Astrocyte of the cerebellum (primary cell): ENCODE results near the gene TMEM132D.
A peak's percentile ranks its signal among the peaks of the same experiment; 100 is the strongest.

Experiments
- DNase-seq: peaks from one replicate; pipeline ENCODE4 v3.0.0-alpha.2; 2011; ENCODE audit warnings: low read depth
- H3K4me3 ChIP-seq: 2 replicates; pipeline ENCODE4 v1.5.1; 2011; ENCODE audit warnings: mild to moderate bottlenecking, low read depth, low read length, moderate library complexity
- CTCF ChIP-seq: IDR thresholded peaks from 2 replicates; pipeline ENCODE4 v1.5.1; 2012; ENCODE audit warnings: low read length, low read depth, moderate library complexity, mild to moderate bottlenecking; ENCODE audit errors: missing control alignments
- in situ Hi-C: cut with HindIII; loops from 2 replicates; pipeline ENCODE4 v1.10.0; 2017; ENCODE audit warnings: low sequenced_read_pairs

The TMEM132D gene

DNA sequence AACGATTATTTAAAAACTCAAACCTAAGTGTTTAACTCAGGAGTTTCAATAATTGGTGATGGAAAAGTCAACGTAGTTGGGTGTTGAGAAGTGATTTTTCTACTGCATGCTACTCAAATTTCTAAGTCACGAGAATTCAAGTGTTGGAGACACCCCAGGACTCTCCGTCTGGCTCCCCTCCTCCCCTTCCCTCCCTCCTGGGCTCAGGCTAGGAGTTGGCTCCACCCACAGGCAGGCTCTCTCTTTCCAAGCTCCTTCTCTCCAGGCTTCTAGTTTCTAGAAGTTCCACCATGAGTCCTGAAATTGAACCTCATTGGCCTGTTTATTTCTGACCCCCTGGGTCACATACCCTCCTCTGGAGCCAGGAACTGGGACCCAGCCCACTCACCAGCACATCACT, 73.0 kb downstream of the TMEM132D start:
- no peak overlapping the region for H3K4me3 ChIP-seq
- DNase-seq, result no peak
- in situ Hi-C loops, result loop anchor here (10.0 kb wide), 1 partner anchor 56 kb away; no protein-coding TSS in a partner anchor
- TF ChIP-seq CTCF, result no peak

DNA sequence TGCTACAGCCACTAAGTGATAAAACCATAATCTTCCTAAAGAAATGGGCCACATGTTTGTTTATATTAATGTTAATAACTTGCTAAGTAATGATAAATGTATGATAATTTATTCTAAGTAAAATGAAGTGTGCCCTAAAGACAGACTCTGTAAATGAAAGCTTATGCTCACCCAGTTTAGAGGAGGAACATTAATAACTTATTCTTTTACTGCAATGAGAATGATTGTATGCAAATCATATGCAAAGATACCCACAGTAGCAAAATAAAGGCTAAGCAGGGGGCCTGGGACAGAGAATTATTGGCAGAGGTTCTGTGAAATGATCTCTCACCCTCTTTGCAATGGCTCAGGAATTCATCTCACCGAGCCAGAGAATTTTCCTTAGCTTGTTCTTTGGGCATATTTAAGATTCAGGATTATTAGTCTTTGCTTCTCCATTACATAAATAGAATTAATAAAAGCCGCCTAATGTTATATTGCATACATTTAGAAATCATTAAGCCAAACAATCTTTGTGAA, 75.9 kb downstream of the TMEM132D start:
- in situ Hi-C loops, result no loop called here
- DNase-seq, result peak; percentile 63
- no peak overlapping the region for H3K4me3 ChIP-seq
- no peak for TF ChIP-seq CTCF

DNA sequence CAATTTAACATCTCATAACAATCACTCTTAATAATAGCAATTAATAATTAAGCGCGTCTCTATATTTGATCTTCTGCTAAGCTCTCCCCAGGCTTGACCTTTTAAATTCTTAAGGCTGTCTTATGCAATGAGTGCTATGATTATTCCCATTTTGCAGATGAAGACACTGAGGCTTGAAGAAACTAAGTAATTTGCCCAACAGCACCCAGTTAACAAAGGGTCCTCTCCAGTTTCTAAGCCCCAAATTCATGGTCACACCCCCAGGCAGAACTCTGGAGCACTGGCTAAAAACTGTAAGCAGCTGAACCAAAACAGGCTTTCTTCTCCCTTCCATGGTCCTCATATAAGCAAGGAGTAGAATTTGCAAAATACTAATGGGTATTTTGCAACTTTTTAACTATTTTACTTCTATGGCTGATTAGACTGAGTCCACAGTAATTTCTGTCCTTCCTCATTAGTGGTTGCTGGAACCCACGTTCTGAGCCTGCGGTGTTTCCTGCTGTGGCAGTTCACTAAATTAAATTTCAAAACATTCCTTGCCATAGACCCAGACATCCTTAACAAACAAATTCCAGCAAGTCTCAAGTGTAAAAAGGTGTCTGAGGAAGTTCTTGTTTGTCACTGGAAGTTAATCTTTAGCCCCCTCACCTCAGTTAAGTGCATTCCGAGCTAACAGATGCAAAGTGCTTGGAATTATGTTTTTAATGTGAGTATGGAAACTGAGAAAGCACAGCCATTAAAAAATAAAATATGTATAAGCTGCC, 76.5 kb downstream of the TMEM132D start:
- in situ Hi-C loops, result no loop called here
- no peak for TF ChIP-seq CTCF
- no peak for DNase-seq
- H3K4me3 ChIP-seq, result no peak overlapping the region

GRCh38 chr12:129826273-129826672, 77.6 kb downstream of the TMEM132D start:
- no peak for DNase-seq
- H3K4me3 ChIP-seq, result no peak overlapping the region
- in situ Hi-C loops, result no loop called here
- no peak for TF ChIP-seq CTCF

- no peak for TF ChIP-seq CTCF
Observed at GRCh38 chr12:129825316-129825715, 78.5 kb downstream of the TMEM132D start.

GRCh38 chr12:129821964-129822363, 81.9 kb downstream of the TMEM132D start:
- in situ Hi-C loops, result no loop called here
- no peak for TF ChIP-seq CTCF
- no peak overlapping the region for H3K4me3 ChIP-seq
- no peak for DNase-seq

More at GRCh38 chr12:129825316-129825715, 78.5 kb downstream of the TMEM132D start:
- no peak for DNase-seq
- in situ Hi-C loops, result no loop called here
- H3K4me3 ChIP-seq, result no peak overlapping the region
